Ascending aorta (tissue), 2 donors: Measurements from ENCODE around the gene ATP6V1D. TPM values are rescaled to one million over a fixed set of nuclear protein-coding genes. Genes with fewer than 3 reads are reported as not detected.

Experiments used
- DNase-seq, 2 donors: peaks; one replicate each; pipeline ENCODE4 v3.0.0-alpha.2; 2019; ENCODE audit warnings: low spot score in 2 of 2
- H3K27ac ChIP-seq, 2 donors: fragments of 200-600 bp; sonication (generic); one replicate each; pipeline ENCODE4 v1.5.1; 2016 to 2017; ENCODE audit warnings: mild to moderate bottlenecking in 1 of 2
- H3K27me3 ChIP-seq: fragments of 200-600 bp; sonication (generic); one replicate; pipeline ENCODE4 v1.5.1; 2017
- H3K36me3 ChIP-seq, 2 donors: fragments of 200-600 bp; sonication (generic); one replicate each; pipeline ENCODE4 v1.5.1; 2016
- H3K4me1 ChIP-seq, 2 donors: fragments of 200-600 bp; sonication (generic); one replicate each; pipeline ENCODE4 v1.5.1; 2016 to 2017; ENCODE audit warnings: mild to moderate bottlenecking in 1 of 2
- H3K4me3 ChIP-seq, 2 donors: fragments of 200-600 bp; sonication (generic); one replicate each; pipeline ENCODE4 v1.5.1; 2016 to 2017; ENCODE audit warnings: mild to moderate bottlenecking in 1 of 2
- H3K9me3 ChIP-seq, 2 donors: fragments of 200-600 bp; sonication (generic); one replicate each; pipeline ENCODE4 v1.5.1; 2016
- CTCF ChIP-seq, 3 experiments: fragments of 200-600 bp in 2 of 3; fragments of 450-650 bp in 1 of 3; sonication (generic) in 2 of 3; IDR thresholded peaks; one replicate each; pipeline ENCODE4 v1.5.1; 2016 to 2019; ENCODE audit warnings: antibody characterized with exemption in 3 of 3, mild to moderate bottlenecking in 1 of 3, moderate library complexity in 1 of 3
- intact Hi-C: fragments of 100-400 bp; cut with DNase I; formaldehyde crosslinking; loops from one replicate; pipeline ENCODE4 v1.15.1; 2023
- total RNA-seq: library from RNA; depleted of rRNA; stranded (reverse); fragments of >200 nt; gene quantifications from one replicate; pipeline ENCODE4 v1.1.0, GENCODE V29; 2016

The ATP6V1D gene
- total RNA-seq, 1 donor from 2014 or later, result 27.6 TPM

GRCh38 chr14:67389811-67390534 is 30.4 kb upstream of the ATP6V1D start:
- no peak for DNase-seq
- no peak for TF ChIP-seq CTCF (IDR thresholded peaks at IDR 0.05)
- Histone ChIP-seq H3K9me3 (no peaks in the 10 kb centered on the region), H3K4me3 (no peak overlapping the region), H3K27ac (no peak overlapping the region), H3K36me3 (peaks cover 2 to 14% of the 10 kb centered on the region in 2 donors), H3K27me3 (no peaks in the 10 kb centered on the region), H3K4me1 (no peaks in the 10 kb centered on the region)
- intact Hi-C loops, result no loop called here

- Histone ChIP-seq H3K27ac (no peak overlapping the region), H3K4me1 (no peaks in the 10 kb centered on the region), H3K27me3 (no peaks in the 10 kb centered on the region), H3K4me3 (no peak overlapping the region), H3K9me3 (no peaks in the 10 kb centered on the region), H3K36me3 (peaks cover 9 to 20% of the 10 kb centered on the region in 2 donors)
- no peak for TF ChIP-seq CTCF (IDR thresholded peaks at IDR 0.05)
- intact Hi-C loops, result no loop called here
- no peak for DNase-seq
These were observed 29.7 kb upstream of the ATP6V1D start for GRCh38 chr14:67389275-67389674.

DNA sequence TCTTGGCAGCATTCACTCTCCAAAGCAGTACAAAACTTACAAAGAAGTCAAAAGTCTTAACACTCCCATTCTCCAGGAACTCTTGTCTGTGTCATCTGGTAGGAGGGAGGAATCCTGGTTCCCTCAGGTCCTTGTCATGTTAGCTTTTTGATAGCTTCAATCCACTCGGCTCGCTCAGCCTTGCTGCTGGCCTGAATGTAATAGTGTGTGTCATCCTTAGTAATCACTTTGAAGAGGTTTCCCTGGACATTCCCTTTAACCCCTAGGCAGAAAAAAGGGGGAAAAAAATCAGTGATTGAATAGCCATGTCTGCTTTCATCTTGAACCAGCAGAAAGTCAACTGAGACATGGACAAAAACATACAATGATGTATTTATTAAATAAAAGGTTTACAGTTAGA is 27.6 kb upstream of the ATP6V1D start:
- DNase-seq, result no peak
- H3K4me1 ChIP-seq, result no peaks in the 10 kb centered on the region
- H3K9me3 ChIP-seq, result no peaks in the 10 kb centered on the region
- H3K36me3 ChIP-seq, result peaks cover 30 to 40% of the 10 kb centered on the region in 2 donors
- no peaks in the 10 kb centered on the region for H3K27me3 ChIP-seq
- no peak overlapping the region for H3K27ac ChIP-seq
- no peak for TF ChIP-seq CTCF (IDR thresholded peaks at IDR 0.05)
- no peak overlapping the region for H3K4me3 ChIP-seq
- intact Hi-C loops, result no loop called here

GRCh38 chr14:67385618-67386017 is 26.0 kb upstream of the ATP6V1D start:
- Histone ChIP-seq H3K9me3 (no peaks in the 10 kb centered on the region), H3K36me3 (peaks cover 43 to 56% of the 10 kb centered on the region in 2 donors), H3K27me3 (no peaks in the 10 kb centered on the region), H3K4me3 (no peak overlapping the region), H3K27ac (no peak overlapping the region), H3K4me1 (no peaks in the 10 kb centered on the region)
- no peak for TF ChIP-seq CTCF (IDR thresholded peaks at IDR 0.05)
- intact Hi-C loops, result no loop called here
- no peak for DNase-seq

- intact Hi-C loops, result no loop called here
- no peak overlapping the region for H3K27ac ChIP-seq
- DNase-seq, result no peak
- H3K9me3 ChIP-seq, result no peaks in the 10 kb centered on the region
- no peak for TF ChIP-seq CTCF (IDR thresholded peaks at IDR 0.05)
- no peak overlapping the region for H3K4me3 ChIP-seq
- H3K4me1 ChIP-seq, result no peaks in the 10 kb centered on the region
- no peaks in the 10 kb centered on the region for H3K27me3 ChIP-seq
- peaks cover 48 to 57% of the 10 kb centered on the region in 2 donors for H3K36me3 ChIP-seq
These were observed 25.5 kb upstream of the ATP6V1D start for GRCh38 chr14:67385120-67385519.
